Measurements from ENCODE around the gene SNTG2. TPM values are rescaled to one million over a fixed set of nuclear protein-coding genes. Genes with fewer than 3 reads are reported as not detected.

Gene SNTG2
- total RNA-seq, 1 donor from 2014 or later = 1.9 TPM

DNA sequence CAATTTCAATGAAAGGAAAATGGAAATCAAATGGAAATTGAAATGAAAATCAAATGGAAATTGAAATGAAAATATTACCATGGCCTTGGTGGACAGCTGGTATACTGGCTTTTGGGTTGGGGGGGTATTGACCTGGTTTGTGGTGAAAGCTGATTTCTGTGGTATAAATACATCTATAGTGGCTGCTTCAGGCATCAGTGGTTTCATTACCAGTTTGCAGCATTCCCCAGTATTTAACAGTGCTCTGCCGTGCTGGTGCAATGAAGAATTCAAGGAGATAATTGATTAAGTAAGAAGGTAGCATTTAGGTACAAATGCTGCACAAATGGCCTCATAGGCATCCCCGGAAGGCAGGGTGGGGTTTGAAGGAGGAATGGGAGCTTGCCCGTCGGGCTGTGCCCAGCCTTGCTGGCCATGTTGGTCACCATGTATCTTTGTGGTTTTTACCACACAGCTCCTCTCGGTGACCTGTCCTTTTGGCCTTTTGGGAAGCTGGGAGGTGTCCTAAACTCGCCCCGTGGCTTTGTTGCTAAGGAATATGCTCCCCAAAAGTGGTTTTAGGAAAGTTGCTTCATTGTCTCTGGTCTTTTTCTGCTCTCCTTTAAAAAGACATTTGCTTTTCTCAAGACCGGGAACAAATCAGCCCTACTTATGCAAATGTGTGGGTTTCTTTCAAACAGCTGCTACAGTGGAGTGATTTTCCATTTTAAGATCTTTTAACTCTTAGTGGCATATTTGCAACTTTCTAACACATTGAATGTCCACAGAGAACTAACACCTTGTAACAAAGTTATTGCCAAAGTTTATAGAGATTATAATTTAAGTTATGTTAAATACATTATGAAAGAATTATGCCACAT, 28.6 kb downstream of the SNTG2 start:
- Mint-ChIP-seq H3K4me3 (ENCODE audit: unreplicated experiment) (no peak overlapping the region), H3K9me3 (ENCODE audit: unreplicated experiment) (peaks cover 3% of the 10 kb centered on the region), H3K27ac (ENCODE audit: unreplicated experiment) (no peak overlapping the region), H3K36me3 (ENCODE audit: low read depth, unreplicated experiment) (no peaks in the 10 kb centered on the region), H3K4me1 (ENCODE audit: low read depth, unreplicated experiment) (peaks cover 10% of the 10 kb centered on the region), H3K27me3 (ENCODE audit: low read depth, unreplicated experiment) (peaks cover 17% of the 10 kb centered on the region)
- Histone ChIP-seq H3K27ac (ENCODE audit: low read depth, low read length) (no peak overlapping the region), H4K20me1 (ENCODE audit: insufficient read depth, low read length) (no peaks in the 10 kb centered on the region), H3K4me1 (ENCODE audit: insufficient read depth, low read length) (no peaks in the 10 kb centered on the region), H2AFZ (ENCODE audit: low read depth, low read length) (no peak overlapping the region), H3K36me3 (ENCODE audit: insufficient read depth, low read length) (no peaks in the 10 kb centered on the region), H3K79me2 (ENCODE audit: insufficient read depth, low read length) (no peaks in the 10 kb centered on the region), H3K4me3 (ENCODE audit: insufficient read depth, low read depth, low read length) (no peak overlapping the region), H3K9ac (ENCODE audit: low read length) (no peak overlapping the region), H3K4me2 (ENCODE audit: low read length) (no peak overlapping the region), H3K9me3 (ENCODE audit: insufficient read depth, low read depth, low read length) (peaks cover 5% of the 10 kb centered on the region), H3K27me3 (ENCODE audit: insufficient read depth, low read length) (no peaks in the 10 kb centered on the region)
- TF ChIP-seq, protein P1, sequence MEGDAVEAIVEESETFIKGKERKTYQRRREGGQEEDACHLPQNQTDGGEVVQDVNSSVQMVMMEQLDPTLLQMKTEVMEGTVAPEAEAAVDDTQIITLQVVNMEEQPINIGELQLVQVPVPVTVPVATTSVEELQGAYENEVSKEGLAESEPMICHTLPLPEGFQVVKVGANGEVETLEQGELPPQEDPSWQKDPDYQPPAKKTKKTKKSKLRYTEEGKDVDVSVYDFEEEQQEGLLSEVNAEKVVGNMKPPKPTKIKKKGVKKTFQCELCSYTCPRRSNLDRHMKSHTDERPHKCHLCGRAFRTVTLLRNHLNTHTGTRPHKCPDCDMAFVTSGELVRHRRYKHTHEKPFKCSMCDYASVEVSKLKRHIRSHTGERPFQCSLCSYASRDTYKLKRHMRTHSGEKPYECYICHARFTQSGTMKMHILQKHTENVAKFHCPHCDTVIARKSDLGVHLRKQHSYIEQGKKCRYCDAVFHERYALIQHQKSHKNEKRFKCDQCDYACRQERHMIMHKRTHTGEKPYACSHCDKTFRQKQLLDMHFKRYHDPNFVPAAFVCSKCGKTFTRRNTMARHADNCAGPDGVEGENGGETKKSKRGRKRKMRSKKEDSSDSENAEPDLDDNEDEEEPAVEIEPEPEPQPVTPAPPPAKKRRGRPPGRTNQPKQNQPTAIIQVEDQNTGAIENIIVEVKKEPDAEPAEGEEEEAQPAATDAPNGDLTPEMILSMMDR (IDR thresholded peaks at IDR 0.05; ENCODE audit: insufficient read depth, low read depth, low read length) = no peak
- no peak for TF ChIP-seq EZH2 (IDR thresholded peaks at IDR 0.05; ENCODE audit: insufficient read depth, low read length)
- no peak for FAIRE-seq
- DNase-seq (ENCODE audit: low read depth) = no peak

DNA sequence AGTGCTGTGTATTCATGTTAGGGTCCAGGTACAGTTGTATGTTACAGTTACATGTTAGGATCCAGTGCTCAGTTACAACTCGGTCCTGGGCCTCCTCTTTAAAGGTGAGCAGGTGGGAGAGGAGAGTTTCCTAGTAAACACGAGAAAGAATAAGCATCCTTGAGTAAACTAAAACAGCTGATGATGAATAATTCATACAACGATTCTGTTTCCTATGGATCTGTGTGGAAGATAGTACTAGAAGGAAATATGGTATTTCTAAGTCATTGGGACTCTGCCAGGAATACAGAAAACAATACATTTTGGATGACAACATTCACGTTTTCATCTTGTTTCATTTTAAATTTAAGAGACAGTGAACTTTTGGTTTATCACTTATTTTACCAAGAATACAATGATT, 29.5 kb downstream of the SNTG2 start:
- Mint-ChIP-seq H3K27ac (ENCODE audit: unreplicated experiment) (no peak overlapping the region), H3K9me3 (ENCODE audit: unreplicated experiment) (peaks cover 3% of the 10 kb centered on the region), H3K27me3 (ENCODE audit: low read depth, unreplicated experiment) (peaks cover 17% of the 10 kb centered on the region), H3K4me1 (ENCODE audit: low read depth, unreplicated experiment) (peaks cover 2% of the 10 kb centered on the region), H3K36me3 (ENCODE audit: low read depth, unreplicated experiment) (no peaks in the 10 kb centered on the region), H3K4me3 (ENCODE audit: unreplicated experiment) (no peak overlapping the region)
- Histone ChIP-seq H3K27me3 (ENCODE audit: insufficient read depth, low read length) (no peaks in the 10 kb centered on the region), H4K20me1 (ENCODE audit: insufficient read depth, low read length) (no peaks in the 10 kb centered on the region), H2AFZ (ENCODE audit: low read depth, low read length) (no peak overlapping the region), H3K9ac (ENCODE audit: low read length) (no peak overlapping the region), H3K79me2 (ENCODE audit: insufficient read depth, low read length) (no peaks in the 10 kb centered on the region), H3K4me2 (ENCODE audit: low read length) (no peak overlapping the region), H3K36me3 (ENCODE audit: insufficient read depth, low read length) (no peaks in the 10 kb centered on the region), H3K4me3 (ENCODE audit: insufficient read depth, low read depth, low read length) (no peak overlapping the region), H3K27ac (ENCODE audit: low read depth, low read length) (no peak overlapping the region), H3K9me3 (ENCODE audit: insufficient read depth, low read depth, low read length) (peaks cover 5% of the 10 kb centered on the region), H3K4me1 (ENCODE audit: insufficient read depth, low read length) (no peaks in the 10 kb centered on the region)
- TF ChIP-seq EZH2 (IDR thresholded peaks at IDR 0.05; ENCODE audit: insufficient read depth, low read length) = no peak
- TF ChIP-seq, protein P1 (IDR thresholded peaks at IDR 0.05; ENCODE audit: insufficient read depth, low read depth, low read length) = no peak
- DNase-seq (ENCODE audit: low read depth) = no peak
- FAIRE-seq = no peak

DNA sequence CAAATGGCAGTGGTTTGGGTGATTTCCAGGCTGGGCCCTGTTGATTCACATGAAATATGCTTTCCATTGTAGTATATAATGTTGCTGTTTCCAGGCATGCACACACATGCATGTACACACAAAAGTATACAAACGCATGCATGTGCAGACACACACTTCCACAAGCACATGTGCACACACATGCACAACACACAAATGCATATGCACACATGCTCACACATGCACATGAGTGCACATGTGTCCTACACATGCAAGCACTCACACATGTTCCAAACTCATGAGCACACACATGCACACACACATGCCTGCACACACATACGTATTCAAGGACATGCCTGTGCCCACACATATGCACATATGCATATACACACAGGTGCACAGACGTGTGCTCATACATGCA, 30.6 kb downstream of the SNTG2 start:
- Histone ChIP-seq H3K9me3 (ENCODE audit: insufficient read depth, low read depth, low read length) (peaks cover 5% of the 10 kb centered on the region), H3K36me3 (ENCODE audit: insufficient read depth, low read length) (no peaks in the 10 kb centered on the region), H3K9ac (ENCODE audit: low read length) (no peak overlapping the region), H4K20me1 (ENCODE audit: insufficient read depth, low read length) (no peaks in the 10 kb centered on the region), H3K27me3 (ENCODE audit: insufficient read depth, low read length) (no peaks in the 10 kb centered on the region), H3K4me3 (ENCODE audit: insufficient read depth, low read depth, low read length) (no peak overlapping the region), H3K79me2 (ENCODE audit: insufficient read depth, low read length) (no peaks in the 10 kb centered on the region), H3K27ac (ENCODE audit: low read depth, low read length) (no peak overlapping the region), H3K4me1 (ENCODE audit: insufficient read depth, low read length) (no peaks in the 10 kb centered on the region), H2AFZ (ENCODE audit: low read depth, low read length) (no peak overlapping the region), H3K4me2 (ENCODE audit: low read length) (no peak overlapping the region)
- Mint-ChIP-seq H3K4me3 (ENCODE audit: unreplicated experiment) (no peak overlapping the region), H3K4me1 (ENCODE audit: low read depth, unreplicated experiment) (peaks cover 2% of the 10 kb centered on the region), H3K27me3 (ENCODE audit: low read depth, unreplicated experiment) (peaks cover 17% of the 10 kb centered on the region), H3K9me3 (ENCODE audit: unreplicated experiment) (peaks cover 3% of the 10 kb centered on the region), H3K27ac (ENCODE audit: unreplicated experiment) (no peak overlapping the region), H3K36me3 (ENCODE audit: low read depth, unreplicated experiment) (no peaks in the 10 kb centered on the region)
- DNase-seq (ENCODE audit: low read depth) (no peak), FAIRE-seq (no peak)
- TF ChIP-seq, protein P1 (IDR thresholded peaks at IDR 0.05; ENCODE audit: insufficient read depth, low read depth, low read length) = no peak
- no peak for TF ChIP-seq EZH2 (IDR thresholded peaks at IDR 0.05; ENCODE audit: insufficient read depth, low read length)
